GM10248 (cell line): ENCODE measurements around the gene SLC66A1.

Source experiments
- CTCF ChIA-PET: fragments of 300-600 bp; sonication (Branson Sonifier 250); formaldehyde crosslinking; extraction: SDS; loops from one replicate; lab custom pipeline; 2021; ENCODE audit warnings: antibody characterized with exemption; lab: Yijun Ruan, JAX
- POLR2A ChIA-PET: fragments of 350-650 bp; sonication (Branson Sonifier 250); formaldehyde crosslinking; extraction: SDS; loops from one replicate; lab custom pipeline; 2020; ENCODE audit warnings: antibody characterized with exemption; lab: Yijun Ruan, JAX
- DNase-seq: peaks from one replicate; pipeline ENCODE4 v3.0.0; 2012; ENCODE audit errors: extremely low spot score
- CTCF ChIP-seq: IDR thresholded peaks from 2 replicates; pipeline ENCODE4 v1.5.1; 2012; ENCODE audit warnings: mild to moderate bottlenecking, low read depth; ENCODE audit errors: extremely low read depth, missing control alignments, control extremely low read depth

Gene SLC66A1

GRCh38 chr1:19312782-19313635 is 883 bp downstream of the SLC66A1 start:
- POLR2A ChIA-PET, result interaction anchor here (0.6 to 1.0 kb wide), 2 partner anchors 17 to 1979 kb away, joined by 3 to 5 read pairs; no protein-coding TSS in a partner anchor
- TF ChIP-seq CTCF, result no peak
- CTCF ChIA-PET, result interaction anchor here (2.9 kb wide), 1 partner anchor 29 kb away, joined by 11 read pairs; no protein-coding TSS in a partner anchor
- DNase-seq, result peak; percentile 55

- ChIA-PET POLR2A (no interaction called here), CTCF (interaction anchor here (2.9 kb wide), 1 partner anchor 29 kb away, joined by 11 read pairs; no protein-coding TSS in a partner anchor)
- DNase-seq, result no peak
- TF ChIP-seq CTCF, result no peak
Observed at GRCh38 chr1:19313636-19313959, 1.5 kb downstream of the SLC66A1 start.

GRCh38 chr1:19313961-19314882 is 2.1 kb downstream of the SLC66A1 start:
- POLR2A ChIA-PET, result no interaction called here
- DNase-seq, result no peak
- no peak for TF ChIP-seq CTCF
- CTCF ChIA-PET, result interaction anchor here (1.3 to 2.9 kb wide), 2 partner anchors 16 to 28 kb away, joined by 3 to 11 read pairs; no protein-coding TSS in a partner anchor

- no peak for TF ChIP-seq CTCF
- ChIA-PET CTCF (interaction anchor here (1.6 kb wide), 1 partner anchor 26 kb away, joined by 5 read pairs; no protein-coding TSS in a partner anchor), POLR2A (interaction anchor here (0.6 kb wide), 1 partner anchor 45 kb away, joined by 7 read pairs; no protein-coding TSS in a partner anchor)
- DNase-seq, result peak; percentile 58
Observed at GRCh38 chr1:19315378-19316198, 3.5 kb downstream of the SLC66A1 start.

GRCh38 chr1:19317126-19317910 is 5.2 kb downstream of the SLC66A1 start:
- ChIA-PET CTCF (no interaction called here), POLR2A (no interaction called here)
- no peak for DNase-seq
- TF ChIP-seq CTCF, result no peak
